ENCODE measurements around the gene GGCT. TPM values are rescaled to one million over a fixed set of nuclear protein-coding genes. Genes with fewer than 3 reads are reported as not detected.

The GGCT gene
- total RNA-seq, 1 experiment from 2014 or later: 52.2 TPM

DNA sequence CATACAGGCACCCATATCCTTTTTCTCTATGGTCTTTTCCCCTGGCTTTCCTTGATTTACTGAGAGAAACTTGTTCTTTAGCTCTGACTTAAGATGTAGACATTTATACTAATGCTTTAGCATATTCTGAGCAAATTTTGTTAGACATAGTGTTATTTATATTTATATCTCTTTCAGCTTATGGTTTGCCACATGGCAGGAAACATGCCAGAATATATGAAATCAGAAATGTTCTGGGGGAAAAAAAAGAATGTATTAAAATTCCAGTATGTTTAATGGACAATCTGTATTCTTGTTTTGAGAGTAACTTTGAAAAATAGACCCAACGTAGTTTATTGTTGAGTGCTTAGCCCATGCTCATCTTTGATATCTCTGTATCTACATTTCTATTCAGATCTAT is 10.1 kb upstream of the GGCT start:
- BruUV-seq (replicated peaks): no TSS peak
- Histone ChIP-seq H3K9me3 (ENCODE audit: control insufficient read depth, insufficient read depth, low read depth, low read length) (no peaks in the 10 kb centered on the region), H3K4me3 (ENCODE audit: low read depth in 2 of 2, low read length in 2 of 2) (no peak overlapping the region), H3K27me3 (ENCODE audit: control insufficient read depth, insufficient read depth, low read length) (no peaks in the 10 kb centered on the region; the same call in 1 of the 2 replicates), H3K4me1 (ENCODE audit: control insufficient read depth, insufficient read depth, low read length) (no peaks in the 10 kb centered on the region), H3K36me3 (ENCODE audit: control insufficient read depth, insufficient read depth, low read length) (no peaks in the 10 kb centered on the region), H3K27ac (ENCODE audit: low read length) (no peak overlapping the region)
- ChIA-PET CTCF (no interaction called here), POLR2A (no interaction called here)
- no peak for DNase-seq (ENCODE audit: low read depth, low spot score)
- intact Hi-C loops (cut with micrococcal nuclease; ENCODE audit: unreplicated experiment) (loop anchor here (5.0 kb wide), 1 partner anchor 48 kb away; no protein-coding TSS in a partner anchor), in situ Hi-C loops (cut with HindIII; ENCODE audit: low pct_unique_long_range_greater_than_20kb, low sequenced_read_pairs) (no loop called here)
- TF ChIP-seq, protein P1, sequence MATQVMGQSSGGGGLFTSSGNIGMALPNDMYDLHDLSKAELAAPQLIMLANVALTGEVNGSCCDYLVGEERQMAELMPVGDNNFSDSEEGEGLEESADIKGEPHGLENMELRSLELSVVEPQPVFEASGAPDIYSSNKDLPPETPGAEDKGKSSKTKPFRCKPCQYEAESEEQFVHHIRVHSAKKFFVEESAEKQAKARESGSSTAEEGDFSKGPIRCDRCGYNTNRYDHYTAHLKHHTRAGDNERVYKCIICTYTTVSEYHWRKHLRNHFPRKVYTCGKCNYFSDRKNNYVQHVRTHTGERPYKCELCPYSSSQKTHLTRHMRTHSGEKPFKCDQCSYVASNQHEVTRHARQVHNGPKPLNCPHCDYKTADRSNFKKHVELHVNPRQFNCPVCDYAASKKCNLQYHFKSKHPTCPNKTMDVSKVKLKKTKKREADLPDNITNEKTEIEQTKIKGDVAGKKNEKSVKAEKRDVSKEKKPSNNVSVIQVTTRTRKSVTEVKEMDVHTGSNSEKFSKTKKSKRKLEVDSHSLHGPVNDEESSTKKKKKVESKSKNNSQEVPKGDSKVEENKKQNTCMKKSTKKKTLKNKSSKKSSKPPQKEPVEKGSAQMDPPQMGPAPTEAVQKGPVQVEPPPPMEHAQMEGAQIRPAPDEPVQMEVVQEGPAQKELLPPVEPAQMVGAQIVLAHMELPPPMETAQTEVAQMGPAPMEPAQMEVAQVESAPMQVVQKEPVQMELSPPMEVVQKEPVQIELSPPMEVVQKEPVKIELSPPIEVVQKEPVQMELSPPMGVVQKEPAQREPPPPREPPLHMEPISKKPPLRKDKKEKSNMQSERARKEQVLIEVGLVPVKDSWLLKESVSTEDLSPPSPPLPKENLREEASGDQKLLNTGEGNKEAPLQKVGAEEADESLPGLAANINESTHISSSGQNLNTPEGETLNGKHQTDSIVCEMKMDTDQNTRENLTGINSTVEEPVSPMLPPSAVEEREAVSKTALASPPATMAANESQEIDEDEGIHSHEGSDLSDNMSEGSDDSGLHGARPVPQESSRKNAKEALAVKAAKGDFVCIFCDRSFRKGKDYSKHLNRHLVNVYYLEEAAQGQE (IDR thresholded peaks at IDR 0.05; ENCODE audit: insufficient read depth in 1 of 2, low read depth in 2 of 2, low read length in 1 of 2): no peak
- no peak for ATAC-seq

DNA sequence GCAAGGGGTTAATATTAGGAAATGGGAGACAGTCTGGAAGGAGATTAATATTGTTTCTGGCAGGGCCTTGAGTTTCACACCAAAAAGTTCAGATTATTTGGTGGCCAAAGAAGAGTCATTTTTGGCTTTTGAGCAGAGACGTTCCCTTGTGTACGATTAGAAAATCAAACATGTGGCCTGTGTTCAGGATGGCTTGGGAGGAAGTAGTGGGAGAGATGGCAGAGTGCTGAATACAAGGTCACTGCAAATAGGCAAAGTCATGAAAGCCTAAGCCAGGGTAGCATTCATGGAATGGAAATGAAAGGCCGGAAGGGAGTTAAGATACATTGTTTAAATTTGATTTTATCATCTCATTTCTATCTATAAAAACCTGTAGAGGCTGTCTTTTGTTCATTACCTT is 9.5 kb upstream of the GGCT start:
- no peaks in the 10 kb centered on the region for H3K4me1 ChIP-seq (ENCODE audit: control insufficient read depth, insufficient read depth, low read length)
- TF ChIP-seq SIN3A (IDR thresholded peaks at IDR 0.05; ENCODE audit: borderline replicate concordance, insufficient read depth, low read depth, low read length): no peak
- no peak for TF ChIP-seq POLR2AphosphoS5 (IDR thresholded peaks at IDR 0.05; ENCODE audit: low read depth, low read length)
- TF ChIP-seq, protein P2, sequence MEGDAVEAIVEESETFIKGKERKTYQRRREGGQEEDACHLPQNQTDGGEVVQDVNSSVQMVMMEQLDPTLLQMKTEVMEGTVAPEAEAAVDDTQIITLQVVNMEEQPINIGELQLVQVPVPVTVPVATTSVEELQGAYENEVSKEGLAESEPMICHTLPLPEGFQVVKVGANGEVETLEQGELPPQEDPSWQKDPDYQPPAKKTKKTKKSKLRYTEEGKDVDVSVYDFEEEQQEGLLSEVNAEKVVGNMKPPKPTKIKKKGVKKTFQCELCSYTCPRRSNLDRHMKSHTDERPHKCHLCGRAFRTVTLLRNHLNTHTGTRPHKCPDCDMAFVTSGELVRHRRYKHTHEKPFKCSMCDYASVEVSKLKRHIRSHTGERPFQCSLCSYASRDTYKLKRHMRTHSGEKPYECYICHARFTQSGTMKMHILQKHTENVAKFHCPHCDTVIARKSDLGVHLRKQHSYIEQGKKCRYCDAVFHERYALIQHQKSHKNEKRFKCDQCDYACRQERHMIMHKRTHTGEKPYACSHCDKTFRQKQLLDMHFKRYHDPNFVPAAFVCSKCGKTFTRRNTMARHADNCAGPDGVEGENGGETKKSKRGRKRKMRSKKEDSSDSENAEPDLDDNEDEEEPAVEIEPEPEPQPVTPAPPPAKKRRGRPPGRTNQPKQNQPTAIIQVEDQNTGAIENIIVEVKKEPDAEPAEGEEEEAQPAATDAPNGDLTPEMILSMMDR (IDR thresholded peaks at IDR 0.05): no peak
- TF ChIP-seq, protein P1 (IDR thresholded peaks at IDR 0.05; ENCODE audit: insufficient read depth in 1 of 2, low read depth in 2 of 2, low read length in 1 of 2): no peak
- no peak for TF ChIP-seq TCF7L2 (IDR thresholded peaks at IDR 0.05; ENCODE audit: low read depth, low read length)
- CTCF ChIA-PET: no interaction called here
- no peak overlapping the region for H3K27ac ChIP-seq (ENCODE audit: low read length)
- no peaks in the 10 kb centered on the region for H3K9me3 ChIP-seq (ENCODE audit: control insufficient read depth, insufficient read depth, low read depth, low read length)
- H3K4me3 ChIP-seq (ENCODE audit: low read depth in 2 of 2, low read length in 2 of 2): no peak overlapping the region
- POLR2A ChIA-PET: no interaction called here
- no peaks in the 10 kb centered on the region for H3K27me3 ChIP-seq (ENCODE audit: control insufficient read depth, insufficient read depth, low read length)
- intact Hi-C loops (cut with micrococcal nuclease; ENCODE audit: unreplicated experiment) (loop anchor here (5.0 kb wide), 1 partner anchor 48 kb away; no protein-coding TSS in a partner anchor), in situ Hi-C loops (cut with HindIII; ENCODE audit: low pct_unique_long_range_greater_than_20kb, low sequenced_read_pairs) (no loop called here)
- DNase-seq (ENCODE audit: low read depth, low spot score) (no peak), ATAC-seq (no peak)
- H3K36me3 ChIP-seq (ENCODE audit: control insufficient read depth, insufficient read depth, low read length): no peaks in the 10 kb centered on the region
- no TSS peak for BruUV-seq (replicated peaks)

Data from Panc1 (cell line).